CD4-positive, alpha-beta T cell treated with Interferon alpha-2 for 1 hour (primary cell): ENCODE results near the gene CALM1.
"Not testable (repeated sequence)": the region's sequence is repeated elsewhere in the genome, so short reads cannot be mapped to it uniquely, and the experiment has no call there.

Experiments
- DNase-seq, 2 donors: peaks; one replicate each; pipeline ENCODE4 v3.0.0-alpha.2; 2020 to 2022

Gene CALM1

GRCh38 chr14:90383731-90384542, 12.9 kb upstream of the CALM1 start:
- peak; percentile 56 to 72 for DNase-seq

- peak; percentile 26 to 71 for DNase-seq
Measured at GRCh38 chr14:90384543-90384911, 12.3 kb upstream of the CALM1 start.

- no peak for DNase-seq
Measured at GRCh38 chr14:90386321-90386720, 10.5 kb upstream of the CALM1 start.

- DNase-seq: no peak
Measured at GRCh38 chr14:90387206-90387760, 9.5 kb upstream of the CALM1 start.

GRCh38 chr14:90388437-90388836, 8.4 kb upstream of the CALM1 start:
- no peak for DNase-seq

GRCh38 chr14:90388982-90389381, 7.8 kb upstream of the CALM1 start:
- DNase-seq: no peak

- no peak for DNase-seq
Measured at GRCh38 chr14:90393966-90394365, 2.9 kb upstream of the CALM1 start.

GRCh38 chr14:90394782-90395181, 2.0 kb upstream of the CALM1 start:
- DNase-seq: not testable (repeated sequence)

GRCh38 chr14:90397425-90398314, 841 bp downstream of the CALM1 start:
- peak; percentile 65 to 83 for DNase-seq

GRCh38 chr14:90398315-90398839, 1.5 kb downstream of the CALM1 start:
- DNase-seq: peak; percentile 74 to 77

- DNase-seq: peak in 1 of 2 donors; percentile 23
Measured at GRCh38 chr14:90398841-90399540, 2.2 kb downstream of the CALM1 start.

GRCh38 chr14:90399541-90400444, 3.0 kb downstream of the CALM1 start:
- peak; percentile 90 to 92 for DNase-seq

GRCh38 chr14:90400904-90401561, 4.2 kb downstream of the CALM1 start:
- DNase-seq: no peak

- DNase-seq: no peak
Measured at GRCh38 chr14:90402016-90402415, 5.2 kb downstream of the CALM1 start.

- no peak for DNase-seq
Measured at GRCh38 chr14:90403065-90403464, 6.2 kb downstream of the CALM1 start.

- DNase-seq: no peak
Measured at GRCh38 chr14:90405101-90405500, 8.3 kb downstream of the CALM1 start.

- DNase-seq: no peak
Measured at GRCh38 chr14:90405755-90406154, 8.9 kb downstream of the CALM1 start.

- no peak for DNase-seq
Measured at GRCh38 chr14:90406384-90406798, 9.6 kb downstream of the CALM1 start.

GRCh38 chr14:90407230-90407629, 10.4 kb downstream of the CALM1 start:
- no peak for DNase-seq

- DNase-seq: no peak
Measured at GRCh38 chr14:90408713-90409112, 11.9 kb downstream of the CALM1 start.

- no peak for DNase-seq
Measured at GRCh38 chr14:90409209-90409730, 12.4 kb downstream of the CALM1 start.
